H1 (cell line): ENCODE measurements around the gene GPR176. TPM values are rescaled to one million over a fixed set of nuclear protein-coding genes. Genes with fewer than 3 reads are reported as not detected.

ENCODE experiments used
- CTCF ChIA-PET: fragments of 300-600 bp; sonication (Branson Sonifier 250); formaldehyde crosslinking; loops from one replicate; lab custom pipeline; 2021; ENCODE audit not compliant: partially characterized antibody; lab: Charles Lee
- POLR2A ChIA-PET: fragments of 300-600 bp; sonication (Branson Sonifier 250); formaldehyde crosslinking; loops from one replicate; lab custom pipeline; 2021; ENCODE audit warnings: inconsistent platforms; ENCODE audit not compliant: partially characterized antibody; lab: Charles Lee
- DNase-seq, 2 experiments: peaks; one replicate each; pipeline versions ENCODE4 v3.0.0 to v3.0.0-alpha.2; 2010 to 2022; ENCODE audit warnings: low spot score in 2 of 2, low read depth in 1 of 2, mixed read lengths in 1 of 2
- FAIRE-seq: peaks from 2 replicates; lab custom pipeline; 2011; peaks lifted over from hg19 to GRCh38; lab: Jason Lieb, UNC
- H2AFZ ChIP-seq: 2 replicates; pipeline ENCODE4 v1.8.1; 2012; ENCODE audit warnings: low read length, inconsistent platforms
- H2AK5ac ChIP-seq: 2 replicates; pipeline ENCODE4 v1.6.1; 2013; ENCODE audit warnings: low read depth, low read length
- H2BK120ac ChIP-seq: replicated peaks from 2 replicates; pipeline ENCODE3; 2013; ENCODE audit warnings: low read depth, low read length, inconsistent platforms
- H2BK12ac ChIP-seq: 2 replicates; pipeline ENCODE4 v1.6.1; 2013; ENCODE audit warnings: low read depth, low read length
- H2BK15ac ChIP-seq: 2 replicates; pipeline ENCODE4 v1.6.1; 2013; ENCODE audit warnings: low read length
- H2BK20ac ChIP-seq: 2 replicates; pipeline ENCODE4 v1.6.1; 2013; ENCODE audit warnings: low read length
- H2BK5ac ChIP-seq: 2 replicates; pipeline ENCODE4 v1.6.1; 2013; ENCODE audit warnings: low read depth, low read length
- H3K14ac ChIP-seq: 2 replicates; pipeline ENCODE4 v1.6.1; 2013; ENCODE audit warnings: inconsistent platforms; ENCODE audit not compliant: insufficient read length
- H3K18ac ChIP-seq: 2 replicates; pipeline ENCODE4 v1.6.1; 2013; ENCODE audit warnings: low read length; ENCODE audit errors: extremely low read depth
- H3K23ac ChIP-seq: 2 replicates; pipeline ENCODE4 v1.6.1; 2013; ENCODE audit warnings: inconsistent platforms; ENCODE audit not compliant: insufficient read length
- H3K23me2 ChIP-seq: 2 replicates; pipeline ENCODE4 v1.6.1; 2013; ENCODE audit warnings: low read depth, low read length
- H3K27ac ChIP-seq: 2 replicates; pipeline ENCODE4 v1.6.1; 2011; ENCODE audit warnings: low read depth, low read length, inconsistent platforms
- H3K27me3 ChIP-seq, 4 experiments: replicated peaks in 1 of 4; 1 replicate in 1 of 4; 2 replicates in 3 of 4; pipeline versions ENCODE4 v1.6.1 to v1.8.1; 2011 to 2013; ENCODE audit warnings: low read length in 3 of 4, mild to moderate bottlenecking in 3 of 4, inconsistent platforms in 2 of 4, mixed read lengths in 2 of 4, moderate library complexity in 1 of 4; ENCODE audit not compliant: control insufficient read depth in 3 of 4, insufficient read depth in 3 of 4; ENCODE audit errors: extremely low read depth in 1 of 4
- H3K36me3 ChIP-seq, 4 experiments: 2 replicates each; pipeline versions ENCODE4 v1.6.1 to v1.8.1; 2011 to 2013; ENCODE audit warnings: mild to moderate bottlenecking in 4 of 4, low read length in 3 of 4, moderate library complexity in 2 of 4, control low read depth in 1 of 4, inconsistent platforms in 1 of 4; ENCODE audit not compliant: insufficient read depth in 4 of 4, control insufficient read depth in 2 of 4
- H3K4ac ChIP-seq: replicated peaks from 2 replicates; pipeline ENCODE3; 2013; ENCODE audit warnings: low read length, low read depth, mixed read lengths, inconsistent platforms; ENCODE audit not compliant: insufficient read length
- H3K4me1 ChIP-seq, 4 experiments: replicated peaks in 1 of 4; 1 replicate in 1 of 4; 2 replicates in 3 of 4; pipeline versions ENCODE4 v1.6.1 to v1.8.1; 2011 to 2013; ENCODE audit warnings: low read length in 3 of 4, inconsistent platforms in 2 of 4, mixed read lengths in 1 of 4; ENCODE audit not compliant: insufficient read depth in 4 of 4, control insufficient read depth in 3 of 4
- H3K4me2 ChIP-seq, 2 experiments: 2 replicates each; pipeline versions ENCODE4 v1.6.1 to v1.8.1; 2011 to 2013; ENCODE audit warnings: low read depth in 2 of 2, low read length in 2 of 2, control low read depth in 1 of 2, inconsistent platforms in 1 of 2, mild to moderate bottlenecking in 1 of 2; ENCODE audit not compliant: insufficient read depth in 1 of 2
- H3K4me3 ChIP-seq, 4 experiments: fragments of 200-600, 300-600 bp in 1 of 4; sonication (generic), shearing (Covaris generic), sonication (Bioruptor Twin) in 1 of 4; 2 replicates each; pipeline versions ENCODE4 v1.5.1 to v1.8.1; 2011 to 2016; ENCODE audit warnings: low read length in 4 of 4, low read depth in 3 of 4, control low read depth in 2 of 4, inconsistent platforms in 2 of 4, mild to moderate bottlenecking in 2 of 4, mixed read lengths in 1 of 4, moderate library complexity in 1 of 4; ENCODE audit not compliant: insufficient read depth in 2 of 4; ENCODE audit errors: extremely low read depth in 1 of 4
- H3K56ac ChIP-seq: replicated peaks from 2 replicates; pipeline ENCODE3; 2013; ENCODE audit warnings: low read depth, mild to moderate bottlenecking, mixed read lengths, low read length, inconsistent platforms; ENCODE audit not compliant: insufficient read length
- H3K79me1 ChIP-seq: 2 replicates; pipeline ENCODE4 v1.6.1; 2013; ENCODE audit warnings: low read depth, low read length, control low read depth
- H3K79me2 ChIP-seq, 2 experiments: 2 replicates each; pipeline versions ENCODE4 v1.6.1 to v1.8.1; 2012 to 2013; ENCODE audit warnings: low read length in 2 of 2, mild to moderate bottlenecking in 2 of 2, inconsistent platforms in 1 of 2; ENCODE audit not compliant: insufficient read depth in 2 of 2, control insufficient read depth in 1 of 2
- H3K9ac ChIP-seq, 4 experiments: replicated peaks in 1 of 4; 1 replicate in 1 of 4; 2 replicates in 3 of 4; pipeline versions ENCODE4 v1.6.1 to v1.8.1; 2011 to 2013; ENCODE audit warnings: low read depth in 3 of 4, low read length in 3 of 4, control low read depth in 2 of 4, mild to moderate bottlenecking in 2 of 4, moderate library complexity in 2 of 4, inconsistent platforms in 1 of 4; ENCODE audit errors: extremely low read depth in 1 of 4
- H3K9me3 ChIP-seq, 2 experiments: 2 replicates each; pipeline versions ENCODE4 v1.6.1 to v1.8.1; 2012 to 2013; ENCODE audit warnings: mild to moderate bottlenecking in 2 of 2, moderate library complexity in 2 of 2, control low read depth in 1 of 2, inconsistent platforms in 1 of 2, low read depth in 1 of 2, low read length in 1 of 2, mixed read lengths in 1 of 2; ENCODE audit not compliant: insufficient read depth in 2 of 2
- H4K20me1 ChIP-seq, 2 experiments: replicated peaks in 1 of 2; 2 replicates each; pipeline versions ENCODE3 to v1.8.1; 2011 to 2013; ENCODE audit warnings: inconsistent platforms in 2 of 2, low read length in 2 of 2, mild to moderate bottlenecking in 1 of 2; ENCODE audit not compliant: insufficient read depth in 2 of 2, control insufficient read depth in 1 of 2
- H4K5ac ChIP-seq: 2 replicates; pipeline ENCODE4 v1.6.1; 2013; ENCODE audit warnings: low read length, low read depth, mixed read lengths, inconsistent platforms; ENCODE audit not compliant: insufficient read length
- H4K8ac ChIP-seq: 2 replicates; pipeline ENCODE4 v1.8.0; 2013; ENCODE audit warnings: mild to moderate bottlenecking, moderate library complexity, low read length, inconsistent platforms; ENCODE audit not compliant: insufficient read depth; ENCODE audit errors: extremely low read depth
- H4K91ac ChIP-seq: replicated peaks from 2 replicates; pipeline ENCODE3; 2013; ENCODE audit warnings: low read length, mixed read lengths, inconsistent platforms; ENCODE audit not compliant: insufficient read length
- CTBP2 ChIP-seq: IDR thresholded peaks from 2 replicates; pipeline ENCODE4 v1.7.0; 2011; ENCODE audit warnings: borderline replicate concordance, mild to moderate bottlenecking, moderate library complexity, mixed read lengths, low read length; ENCODE audit not compliant: insufficient read depth, insufficient read length
- KDM4A ChIP-seq: IDR thresholded peaks from one replicate; pipeline ENCODE4 v1.7.1; 2012; ENCODE audit warnings: low read depth, mild to moderate bottlenecking, moderate library complexity, low read length, inconsistent platforms; ENCODE audit not compliant: severe bottlenecking
- NANOG ChIP-seq: IDR thresholded peaks from 2 replicates; pipeline ENCODE4 v1.6.1; 2011; ENCODE audit warnings: low read length, low read depth, mild to moderate bottlenecking, inconsistent platforms; ENCODE audit not compliant: insufficient read depth, poor library complexity, severe bottlenecking
- WGBS, 2 experiments: shearing (Covaris generic) in 1 of 2; methylation state at CpG; one replicate each; pipeline versions ENCODE4 v1.1.6 to v1.1.7; 2013 to 2015; ENCODE audit warnings: low lambda C conversion rate in 2 of 2, mixed read lengths in 2 of 2, inconsistent platforms in 1 of 2, low coverage in 1 of 2, missing lambda C conversion rate in 1 of 2; ENCODE audit not compliant: insufficient replicate concordance in 2 of 2, insufficient coverage in 1 of 2, insufficient read length in 1 of 2; ENCODE audit errors: extremely low coverage in 1 of 2, missing lambda C conversion rate in 1 of 2; 5-methylcytosine and 5-hydroxymethylcytosine counted together
- polyA plus RNA-seq, 7 experiments: library from polyadenylated mRNA; depleted of rRNA in 3 of 7; stranded (reverse) in 5 of 7; unstranded in 2 of 7; fragments of >200 nt in 5 of 7; fragments of 200-250 nt in 2 of 7; gene quantifications; 1 replicate in 5 of 7; 2 replicates in 1 of 7; 4 replicates in 1 of 7; pipeline versions ENCODE4 v1.2.1 to v1.2.3, GENCODE V29; 2011 to 2013; ENCODE audit warnings: missing spikeins in 2 of 7, mixed read lengths in 2 of 7
- total RNA-seq: library from RNA; stranded (reverse); fragmentation: NEBNext Ultra II Directional; extraction: Animal tissue kit (Norgen Biotek cat#: 25700); gene quantifications from 2 replicates; pipeline ENCODE4 v1.2.1, GENCODE V29; 2021

Gene GPR176
- total and polyA plus RNA-seq, 2 of the 8 experiments (the other 6 are each of a cell fraction or from before 2014, with no cell fraction given): 190 to 281 TPM

- Histone ChIP-seq H2BK5ac (peak overlapping the region; percentile 95; the same call in 1 of the 2 replicates), H3K4ac (no peak overlapping the region), H3K56ac (peak overlapping the region; percentile 57), H3K14ac (no peak overlapping the region), H2BK15ac (no peak overlapping the region), H3K9ac (peak overlapping the region in 1 of 4 experiments; percentile 48; a peak in 2 of 7 replicates), H3K4me3 (peak overlapping the region in 1 of 4 experiments; percentile 36; a peak in 1 of 8 replicates), H2BK20ac (no peak overlapping the region), H3K79me1 (peaks cover 4% of the 10 kb centered on the region), H4K91ac (no peak overlapping the region), H2BK120ac (no peak overlapping the region), H4K20me1 (no peaks in the 10 kb centered on the region), H3K9me3 (no peaks in the 10 kb centered on the region), H2AK5ac (no peak overlapping the region), H3K36me3 (peaks cover 0 to 6% (median 3%) of the 10 kb centered on the region in 4 experiments; a peak in 3 of 8 replicates), H4K5ac (no peak overlapping the region), H3K23ac (no peak overlapping the region), H3K18ac (peak overlapping the region; percentile 79; the same call in 1 of the 2 replicates), H3K23me2 (no peaks in the 10 kb centered on the region), H2BK12ac (no peak overlapping the region; the same call in 1 of the 2 replicates), H3K79me2 (peaks cover 13 to 63% of the 10 kb centered on the region in 2 experiments; a peak in 3 of 4 replicates), H3K27me3 (no peaks in the 10 kb centered on the region), H3K4me1 (peaks cover 5 to 53% (median 44%) of the 10 kb centered on the region in 4 experiments; a peak in 6 of 7 replicates), H3K27ac (peak overlapping the region; percentile 97), H3K4me2 (peak overlapping the region; percentile 61; a peak in 3 of 4 replicates), H2AFZ (no peak overlapping the region), H4K8ac (no peak overlapping the region)
- WGBS, 2 experiments: 0% methylated on average over 1 of the region's 1 CpG; no CpG with 5 or more reads in 1 of the 2 experiments
- FAIRE-seq (peak; percentile 97), DNase-seq (peak in 1 of 2 experiments; percentile 89)
- ChIA-PET CTCF (interaction anchor here (0.6 to 2.3 kb wide), 15 partner anchors 8 to 89 kb away, joined by 3 to 7 read pairs (median 4); partner anchors contain the start of gene GPR176), POLR2A (interaction anchor here (0.8 to 3.2 kb wide), 23 partner anchors 8 to 105 kb away, joined by 3 to 23 read pairs (median 6); partner anchors contain the start of genes EIF2AK4, FSIP1 and GPR176)
- TF ChIP-seq NANOG: peak; percentile 98
- TF ChIP-seq CTBP2: no peak
- no peak for TF ChIP-seq KDM4A
Observed at GRCh38 chr15:39887211-39887610, 32.9 kb downstream of the GPR176 start.
